ENCODE measurements around the gene DST.

DST gene

DNA sequence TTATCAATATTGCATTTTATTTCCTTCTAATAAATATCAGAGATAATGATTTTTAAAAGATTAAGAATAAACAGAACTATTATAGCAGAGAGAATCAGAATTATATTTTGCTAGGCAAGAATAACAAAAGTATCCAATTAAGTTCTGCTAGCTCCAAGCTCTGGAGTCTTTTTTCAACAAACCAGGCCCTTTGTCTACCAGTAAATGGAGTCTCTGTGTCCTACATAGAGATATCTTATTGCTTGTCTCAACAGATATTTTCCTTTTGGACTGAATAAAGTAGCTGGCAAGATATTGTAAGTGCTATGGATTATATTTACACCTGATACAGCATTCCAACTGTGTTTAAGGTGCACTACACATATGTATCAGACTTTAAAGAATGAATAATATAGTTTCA is 107.1 kb downstream of the DST start:
- DNase-seq, result no peak

DNA sequence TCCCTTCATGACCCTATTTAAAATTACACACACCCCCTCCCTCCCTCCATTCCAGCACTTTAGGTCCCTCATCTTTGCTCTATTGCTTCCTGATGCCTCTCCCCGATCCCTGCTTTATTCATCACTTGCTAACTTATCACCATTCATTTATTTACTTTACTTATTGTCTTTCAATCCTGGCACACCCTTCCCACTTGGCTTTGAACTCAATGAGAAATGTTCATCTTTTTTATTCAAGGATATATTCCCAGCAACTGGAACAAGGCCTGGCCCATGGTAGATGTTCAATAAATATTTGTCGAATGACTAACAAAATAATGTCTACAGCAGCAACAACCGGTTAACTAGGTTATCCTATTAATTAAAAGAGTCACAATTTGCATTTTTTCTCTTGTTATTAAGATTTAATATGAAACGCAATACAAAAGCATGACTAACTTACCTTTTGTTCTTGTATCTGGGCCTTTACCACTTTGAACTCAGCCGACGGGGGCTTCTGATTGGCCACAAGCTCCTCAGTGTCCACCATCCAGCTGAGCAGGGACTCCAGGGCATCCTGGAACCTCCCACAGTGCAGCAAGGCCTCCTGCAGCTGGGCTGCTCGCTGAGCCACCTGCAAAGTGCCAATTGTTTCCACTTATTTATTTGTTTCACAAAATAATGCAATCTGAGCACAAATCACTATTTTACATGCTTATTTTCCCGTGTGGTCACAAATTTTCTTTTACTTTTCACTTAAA is 107.8 kb downstream of the DST start:
- DNase-seq, result no peak

DNA sequence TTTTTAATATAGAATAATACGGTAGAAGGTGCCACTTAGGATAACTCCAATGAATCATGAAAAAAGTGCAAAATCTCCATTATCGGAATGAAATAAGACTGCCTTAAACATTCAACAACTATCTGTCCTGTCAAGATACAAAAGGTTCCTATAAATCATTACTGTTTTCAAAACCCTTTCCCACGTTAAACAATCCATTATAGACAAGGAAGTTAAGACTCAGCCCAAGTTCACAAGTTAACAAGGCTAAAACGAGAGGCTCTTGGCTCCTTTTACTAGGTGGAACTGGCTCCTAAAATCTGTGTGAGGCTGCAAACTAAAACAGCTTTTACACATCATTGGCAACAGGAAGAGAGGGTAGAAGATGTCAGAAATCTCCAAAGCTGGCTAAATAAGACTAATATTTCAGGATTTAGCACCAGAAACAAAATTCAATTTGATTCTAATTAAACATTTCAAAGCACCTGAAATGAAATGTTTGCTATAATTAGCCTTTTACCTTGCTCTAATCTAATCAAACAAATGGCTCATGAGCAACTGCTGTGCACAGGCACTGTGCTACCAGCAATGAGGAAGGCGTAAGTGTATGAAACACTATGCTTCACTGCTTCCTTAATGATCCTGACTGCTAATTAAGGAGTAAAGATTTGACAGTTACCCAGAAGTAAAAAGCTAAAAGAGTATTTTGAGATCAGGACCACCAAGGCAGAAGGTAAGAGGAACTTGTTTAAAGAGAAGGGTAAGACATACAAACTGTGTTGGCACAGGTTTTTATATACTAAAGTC is 109.7 kb downstream of the DST start:
- no peak for DNase-seq

DNA sequence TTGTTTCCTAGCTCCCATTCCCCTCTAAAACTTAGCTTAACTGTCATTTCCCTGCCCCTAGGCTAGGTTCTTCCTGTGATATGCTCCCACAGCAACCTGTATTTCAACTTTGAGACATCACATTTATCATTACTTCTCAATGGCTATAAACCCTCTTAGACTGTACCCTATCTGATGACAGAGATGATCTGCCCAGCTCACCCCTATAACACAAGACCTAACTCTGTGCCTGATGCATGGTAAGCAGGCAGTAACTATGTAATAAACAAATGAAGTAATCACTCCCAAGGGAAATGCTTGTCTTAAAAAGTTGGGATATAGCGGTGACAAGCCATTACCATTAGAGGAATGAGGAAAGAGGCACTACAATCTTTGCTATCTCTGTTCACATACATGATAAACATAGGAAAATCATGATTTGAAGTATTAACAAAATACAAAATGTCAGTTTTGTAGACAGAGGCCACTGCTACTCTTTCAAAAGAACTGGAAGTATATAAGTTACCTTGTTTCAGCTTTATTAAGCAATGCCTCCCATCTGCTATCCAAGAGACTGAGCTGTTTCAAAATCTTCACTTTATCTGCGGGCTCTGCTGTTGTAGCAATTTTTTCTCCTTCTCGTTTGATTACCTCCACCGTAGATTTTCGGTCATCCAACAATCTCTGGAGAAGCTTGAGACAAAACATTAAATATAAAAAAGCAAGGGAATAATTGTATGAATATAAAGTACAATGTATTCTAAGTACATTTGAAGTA is 110.7 kb downstream of the DST start:
- DNase-seq, result no peak

DNA sequence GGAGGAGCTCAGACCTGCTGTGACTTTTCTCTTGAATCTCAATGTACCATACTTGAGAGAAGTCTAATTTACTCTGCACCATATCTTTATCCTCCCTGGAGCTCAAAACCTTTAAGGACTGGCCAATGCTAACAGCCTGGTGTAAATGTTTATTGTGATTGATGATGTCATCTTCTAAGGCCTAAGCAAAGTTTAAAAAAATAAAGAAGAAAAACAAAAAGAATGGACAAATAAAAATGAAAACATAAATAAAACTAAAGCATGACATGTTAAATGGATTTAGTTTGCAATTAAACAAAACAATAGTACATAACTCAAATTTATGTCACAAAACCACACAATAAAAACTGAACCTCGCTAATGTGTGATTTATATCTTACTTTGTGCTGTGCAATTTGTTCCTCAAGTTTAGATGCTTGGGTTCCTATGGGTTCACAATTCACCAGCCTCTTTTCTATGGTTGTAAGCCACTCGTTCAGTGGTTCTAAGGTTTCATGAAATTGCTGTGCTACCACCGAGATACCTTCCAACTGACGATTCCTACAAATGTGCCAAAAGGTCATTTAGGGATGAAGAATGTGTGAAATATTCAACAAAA is 113.0 kb downstream of the DST start:
- no peak for DNase-seq

DNA sequence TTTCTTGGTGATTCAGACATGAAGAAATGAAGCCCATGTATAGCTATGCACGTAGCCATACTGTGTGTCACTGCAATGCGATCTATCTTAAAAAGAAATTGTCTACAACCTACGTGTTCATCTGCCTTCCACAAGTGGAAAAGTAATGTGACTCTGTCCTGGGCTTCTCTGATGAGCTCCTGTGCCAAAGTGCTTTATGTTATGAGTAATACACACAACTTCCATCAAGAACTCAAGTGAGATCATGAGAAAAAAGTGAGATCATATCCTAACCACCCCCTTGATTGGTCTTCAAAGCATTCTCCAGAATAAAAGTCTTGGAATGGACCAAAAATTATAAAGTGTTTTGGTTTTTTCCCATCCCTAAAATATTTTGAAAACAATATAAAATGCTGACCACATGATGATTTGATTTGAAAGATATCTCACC is 114.3 kb downstream of the DST start:
- no peak for DNase-seq

DNA sequence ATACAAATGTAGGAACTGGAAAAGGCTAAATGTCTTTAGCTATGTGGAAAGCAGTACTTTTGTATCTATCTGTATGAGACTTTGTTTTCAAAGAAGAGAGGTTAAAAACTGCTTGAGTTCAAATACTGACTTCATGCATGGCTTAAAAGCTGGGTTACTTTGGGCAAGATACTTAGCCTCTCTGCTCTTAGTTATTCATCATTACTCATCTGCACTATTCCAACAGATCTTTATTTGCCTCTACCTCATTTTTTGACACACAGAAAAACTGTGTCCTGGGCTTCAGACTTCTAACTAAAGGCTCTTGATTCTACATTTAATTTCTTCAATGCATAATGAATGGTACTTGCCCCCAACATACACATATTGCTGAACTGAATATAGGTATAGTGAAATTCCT is 114.8 kb downstream of the DST start:
- no peak for DNase-seq

DNA sequence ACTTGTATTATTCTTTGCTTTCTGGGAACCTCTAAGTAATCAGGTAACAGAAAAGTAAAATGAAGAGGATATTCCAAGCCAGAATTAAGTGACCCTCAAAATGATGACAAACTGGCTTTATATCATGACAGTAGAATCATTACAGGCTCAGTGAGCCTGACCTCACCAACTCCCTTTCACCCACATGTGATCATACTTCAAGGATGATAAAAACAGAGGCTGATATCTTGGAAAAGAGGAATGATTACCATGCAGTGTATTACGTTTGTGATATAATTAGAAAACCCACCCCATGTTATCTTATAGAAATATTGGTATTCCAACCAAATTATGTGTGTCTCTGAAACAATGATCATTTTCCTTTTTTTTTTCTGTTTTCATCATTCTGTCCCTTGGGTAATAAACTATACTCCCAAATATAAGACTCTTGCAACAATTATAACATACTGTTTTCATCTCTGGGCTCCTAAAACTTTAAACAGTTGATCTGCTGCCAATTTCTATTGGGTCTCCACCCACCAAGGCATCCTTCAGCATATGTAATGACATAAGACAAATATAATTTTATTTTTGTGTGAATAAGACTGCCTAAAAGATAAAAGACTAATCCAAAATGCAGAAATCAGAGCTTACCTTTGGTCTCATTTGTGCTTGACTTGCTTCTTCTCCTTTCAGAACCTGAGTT is 115.7 kb downstream of the DST start:
- DNase-seq, result no peak

DNA sequence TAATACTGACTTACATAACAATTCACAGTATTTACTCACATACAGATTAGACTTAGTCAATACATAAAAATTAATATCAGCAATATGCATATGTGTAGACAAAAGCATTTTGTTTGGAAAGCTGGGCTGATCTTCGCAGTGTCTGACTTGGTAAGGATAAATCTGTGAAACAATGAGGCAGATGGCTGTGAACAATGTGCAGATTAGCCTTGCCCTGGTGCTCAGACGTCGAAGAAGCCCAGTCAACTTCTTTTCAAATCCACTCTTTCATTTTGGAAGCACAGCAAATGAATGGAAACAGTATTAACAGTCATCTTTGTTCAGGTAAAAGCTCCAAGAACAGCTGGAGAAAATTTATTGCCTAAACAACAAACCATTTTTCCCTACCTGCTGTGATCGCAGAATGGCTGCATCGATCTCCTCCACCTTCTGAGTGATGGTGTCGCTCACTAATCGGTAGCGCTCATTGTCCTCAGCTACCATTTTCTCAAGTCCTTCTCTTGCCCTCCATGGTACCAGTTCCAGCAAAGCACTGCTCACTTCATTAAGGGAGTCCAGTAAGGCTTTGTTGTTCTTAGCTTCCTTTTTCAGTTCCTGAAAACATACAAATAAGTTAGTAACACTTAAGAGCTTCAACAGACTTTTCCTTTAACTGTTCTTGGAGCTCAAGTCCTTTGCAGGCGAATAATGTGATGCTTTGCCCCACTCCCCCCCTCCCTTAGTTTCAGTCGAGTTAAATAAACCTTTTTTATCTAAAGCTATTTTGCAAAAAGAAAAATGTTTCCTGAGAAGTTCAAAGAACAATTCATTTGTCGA is 116.5 kb downstream of the DST start:
- DNase-seq, result no peak

DNA sequence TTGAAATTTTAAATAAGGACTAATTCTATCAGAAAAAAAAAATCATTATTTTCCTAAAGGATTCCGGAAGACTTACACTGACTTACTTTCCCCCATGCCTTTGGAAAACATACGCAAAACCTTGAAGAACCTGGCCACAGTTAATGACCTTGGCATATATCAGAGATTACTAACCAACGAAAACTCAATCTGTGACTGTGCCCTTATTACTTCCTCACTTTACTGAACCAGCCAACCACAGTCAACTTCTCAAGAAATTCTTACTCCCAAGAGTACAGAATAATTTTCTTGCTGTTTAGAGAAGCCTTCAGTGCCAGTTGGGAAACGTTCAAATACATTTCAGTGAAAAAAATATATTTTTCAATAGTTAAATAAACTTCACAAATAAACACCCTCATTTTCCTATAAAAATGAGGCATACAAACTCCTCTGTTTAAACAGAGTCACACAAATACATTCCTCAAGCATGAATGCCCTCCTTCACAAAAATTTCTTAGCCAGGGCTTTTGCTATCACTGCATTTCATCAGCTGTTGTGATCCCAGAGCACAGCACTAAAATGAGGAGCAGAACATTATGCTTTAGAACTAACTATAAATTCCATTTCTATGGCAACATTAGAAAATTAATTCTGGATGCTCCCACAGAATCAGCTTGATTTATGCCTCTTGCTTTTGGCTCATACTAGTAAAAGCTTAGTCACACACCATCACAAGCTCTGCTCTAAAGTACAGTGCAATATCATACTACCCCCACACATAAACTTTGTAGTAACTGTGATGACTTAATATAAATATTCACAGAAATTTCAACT is 117.6 kb downstream of the DST start:
- no peak for DNase-seq

DNA sequence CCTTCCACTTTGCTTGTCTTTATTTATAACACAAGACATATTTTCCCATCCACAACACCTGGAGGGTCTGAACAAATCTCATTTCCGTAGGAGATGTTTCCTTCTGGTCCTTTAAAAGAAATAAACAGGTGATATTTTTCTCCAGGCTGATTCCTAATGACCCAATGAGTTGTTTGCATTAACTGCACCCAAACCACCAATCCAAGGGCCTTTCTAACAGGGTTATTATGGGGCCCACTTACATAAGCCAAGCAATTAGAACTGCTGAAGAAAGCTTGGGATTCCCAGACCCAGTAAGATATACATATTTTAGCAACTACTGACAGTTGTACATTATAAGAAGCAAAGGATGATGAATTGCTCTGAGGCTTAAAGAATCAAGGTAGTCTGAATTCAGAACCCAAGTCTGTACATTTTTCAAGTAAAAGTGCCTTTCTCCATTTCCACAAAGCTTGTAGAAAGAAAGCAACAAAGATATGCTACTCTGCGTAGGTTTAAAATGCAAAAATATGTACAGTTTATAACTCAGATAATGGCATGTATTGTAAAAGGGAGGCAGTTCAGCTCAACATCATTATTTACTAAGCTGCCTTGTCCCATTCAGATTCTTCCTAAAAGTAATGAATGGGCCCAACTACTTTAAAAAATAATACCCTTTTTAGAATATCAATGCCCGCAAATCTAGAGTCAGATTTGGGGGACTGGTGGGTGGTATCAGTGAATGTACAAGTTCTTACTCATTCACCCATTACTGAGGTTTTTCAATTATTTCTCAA is 120.0 kb downstream of the DST start:
- DNase-seq, result no peak

DNA sequence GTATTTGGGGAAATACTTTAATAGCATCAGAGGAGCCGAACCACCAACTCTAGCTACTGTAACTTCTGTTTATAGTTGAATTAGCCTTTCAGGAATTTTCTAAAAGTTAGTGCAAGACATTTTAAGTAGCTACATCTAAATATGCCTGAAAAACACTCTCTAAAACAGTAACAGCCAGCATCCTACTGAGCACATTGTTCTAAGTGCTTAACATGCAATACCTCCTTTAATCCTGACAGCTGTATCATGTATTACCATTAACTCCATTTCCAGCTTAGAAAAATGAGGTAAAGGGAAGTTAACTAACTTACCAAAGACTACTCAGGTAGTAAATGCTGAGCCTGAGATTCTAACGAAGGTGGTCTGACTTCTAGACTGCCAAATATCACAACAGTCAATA is 120.7 kb downstream of the DST start:
- DNase-seq, result no peak

DNA sequence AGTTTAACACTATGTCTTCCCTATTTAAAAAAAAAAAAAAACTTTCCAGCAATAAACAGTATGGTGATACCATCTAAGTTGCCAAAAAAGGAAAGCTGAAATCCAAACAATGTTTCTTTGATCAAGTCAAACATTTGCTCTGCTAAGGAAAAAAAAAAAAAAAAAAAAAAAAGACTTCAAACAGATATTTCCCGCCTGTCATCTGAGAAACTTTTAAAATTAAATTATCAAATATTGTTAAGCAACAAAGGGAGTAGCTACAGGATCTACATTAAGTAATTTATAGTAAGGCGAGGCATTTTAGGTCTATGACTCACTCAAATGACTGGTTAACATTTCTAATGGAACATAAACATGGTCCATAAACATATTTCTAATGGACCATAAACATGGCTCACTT is 121.2 kb downstream of the DST start:
- no peak for DNase-seq

DNA sequence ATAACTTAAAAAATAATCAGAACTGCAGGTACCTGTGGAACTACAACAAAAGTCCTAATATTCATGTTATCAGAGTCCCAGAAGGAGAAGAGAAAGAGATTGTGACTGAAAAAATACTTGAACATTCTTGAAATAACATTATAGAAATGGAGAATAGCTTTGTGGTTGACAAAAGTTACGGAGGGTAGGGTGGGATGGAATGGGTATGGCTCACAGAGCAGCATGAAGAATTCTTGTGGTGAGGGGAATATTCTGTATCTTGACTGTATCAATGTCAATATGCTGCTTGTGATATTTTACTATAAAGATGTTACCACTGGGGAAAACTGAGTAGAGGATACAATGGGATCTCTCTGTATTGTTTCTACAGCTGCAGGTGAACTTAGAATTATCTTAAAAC is 122.5 kb downstream of the DST start:
- no peak for DNase-seq

DNA sequence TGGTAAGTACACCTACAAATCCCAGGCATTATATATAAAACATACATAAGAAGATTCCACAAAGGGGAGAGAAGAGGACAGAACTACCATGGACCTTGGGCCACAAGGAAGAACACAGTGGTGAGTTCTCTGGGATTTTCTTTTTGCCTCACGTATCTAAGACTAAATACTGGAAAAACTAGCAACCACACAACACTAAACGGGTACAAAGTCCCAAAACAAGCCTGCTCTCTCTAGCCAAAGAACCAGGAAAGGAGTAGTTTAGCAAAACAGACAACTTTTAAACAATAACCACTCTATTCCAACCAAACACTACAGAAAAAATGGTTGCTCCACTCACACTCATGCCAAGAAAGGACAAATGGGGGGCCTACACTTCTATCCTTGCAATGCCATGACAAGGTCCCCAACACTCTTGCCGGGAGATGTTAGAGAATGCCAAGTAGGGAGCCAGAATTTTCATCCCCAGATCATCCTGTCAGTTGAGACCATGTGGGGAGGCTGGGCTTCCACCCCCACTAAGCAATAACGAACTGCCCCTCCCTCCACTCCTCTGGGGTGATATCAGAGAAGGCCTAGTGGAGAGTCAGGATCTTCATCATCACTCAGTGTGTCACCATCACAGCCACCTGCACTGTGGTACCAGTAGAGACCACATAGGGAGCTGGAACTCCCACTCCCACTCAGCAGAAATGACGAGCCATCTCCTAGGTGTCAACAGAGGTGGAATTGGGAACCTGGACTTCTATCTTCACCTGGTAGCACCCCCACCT is 123.5 kb downstream of the DST start:
- DNase-seq, result no peak

DNA sequence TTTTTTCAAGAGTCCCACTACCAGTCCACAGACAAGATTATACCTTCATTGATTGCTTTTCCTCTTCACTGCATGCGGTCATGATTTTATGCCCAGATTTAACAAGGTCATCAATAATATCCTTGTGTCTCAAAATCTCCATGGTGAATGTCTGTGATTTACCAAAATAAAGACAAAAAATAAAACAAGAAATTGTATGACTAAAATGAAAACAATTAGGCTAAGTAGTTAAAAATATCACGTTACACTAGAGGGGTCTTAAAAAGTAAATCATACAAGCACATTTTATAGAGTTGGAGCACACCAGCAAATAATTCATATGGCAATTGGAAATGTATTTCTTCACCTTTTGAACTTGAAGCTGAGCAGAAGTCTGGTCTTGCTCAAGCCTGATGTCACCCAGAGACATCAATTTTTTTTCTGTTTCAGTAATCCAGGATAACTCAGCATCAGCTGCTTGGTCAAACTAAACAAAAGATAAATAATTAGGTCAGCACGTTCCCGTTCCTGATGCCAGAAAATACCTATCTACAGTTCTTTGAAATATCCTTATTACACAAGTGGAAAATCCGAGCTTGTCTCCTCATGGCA is 125.4 kb downstream of the DST start:
- DNase-seq, result no peak

DNA sequence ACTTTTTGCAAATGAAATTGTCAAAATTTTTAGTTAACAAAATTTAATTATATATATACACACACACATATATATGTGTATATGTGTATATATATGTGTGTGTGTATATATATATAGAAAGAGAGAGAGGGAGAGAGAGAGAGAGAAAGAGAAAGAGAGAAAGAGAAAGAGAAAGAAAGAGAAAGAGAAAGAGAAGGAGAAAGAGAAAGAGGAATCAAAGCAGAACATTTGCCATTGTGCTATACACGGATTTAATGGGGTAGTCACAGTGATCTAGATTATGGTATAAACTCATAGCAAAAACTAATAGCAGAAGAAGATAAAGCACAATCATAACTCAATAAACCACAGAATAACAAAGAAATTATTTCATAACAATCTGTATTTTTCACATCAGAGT is 126.7 kb downstream of the DST start:
- DNase-seq, result no peak

DNA sequence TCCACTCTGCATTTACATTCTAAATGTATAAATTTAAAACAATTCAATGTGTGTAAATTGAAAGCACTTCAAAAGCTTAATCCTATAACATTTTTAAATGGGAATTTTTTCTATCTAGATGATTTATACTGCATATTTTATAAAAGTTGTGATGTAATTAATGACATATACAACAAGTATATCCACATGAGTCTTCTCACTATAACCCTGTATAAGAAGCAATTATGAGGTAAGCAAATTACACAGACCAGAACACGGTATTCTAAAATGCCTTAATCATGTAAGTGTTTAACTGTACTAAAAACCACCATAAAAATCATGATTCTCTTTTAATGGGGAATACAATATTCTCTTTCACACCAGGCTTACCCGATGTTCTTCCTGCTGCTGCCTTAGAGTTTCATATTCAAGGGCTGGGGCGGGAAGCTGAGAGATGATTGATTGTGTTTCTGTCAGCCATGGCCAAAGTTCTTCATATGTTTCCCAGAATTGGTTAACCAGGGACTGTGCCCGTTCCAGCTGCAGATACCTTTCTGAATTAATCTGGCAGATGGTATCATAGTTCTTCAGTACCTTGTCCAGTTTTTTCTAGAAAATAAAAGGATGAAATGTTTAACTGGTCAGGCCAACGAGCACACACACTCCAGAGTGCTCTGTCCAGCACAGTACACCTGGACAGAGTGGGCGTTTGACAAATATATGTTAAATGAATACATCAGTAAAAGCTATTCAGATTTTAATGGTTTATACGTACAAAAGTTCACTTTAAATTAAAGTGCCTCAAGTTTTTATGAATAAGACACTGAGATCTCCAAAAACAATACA is 127.4 kb downstream of the DST start:
- DNase-seq, result no peak
